KOPT-K1 (cell line): ENCODE measurements around the gene LRRC36.
"Not testable (repeated sequence)": the region's sequence is repeated elsewhere in the genome, so short reads cannot be mapped to it uniquely, and the experiment has no call there.

Experiments
- H3K27ac ChIP-seq: fragments of 200-600 bp; sonication (generic); 2 replicates; pipeline ENCODE4 v1.5.1; 2016; ENCODE audit warnings: antibody characterized with exemption, mild to moderate bottlenecking, low read depth, low read length; ENCODE audit not compliant: poor library complexity, severe bottlenecking
- H3K36me3 ChIP-seq: fragments of 200-600 bp; sonication (generic); 2 replicates; pipeline ENCODE4 v1.5.1; 2017; ENCODE audit warnings: antibody characterized with exemption, mild to moderate bottlenecking, low read length, moderate library complexity; ENCODE audit not compliant: insufficient read depth
- H3K9me3 ChIP-seq: fragments of 200-600 bp; sonication (generic); 2 replicates; pipeline ENCODE4 v1.5.1; 2017; ENCODE audit warnings: antibody characterized with exemption, low read length, mild to moderate bottlenecking; ENCODE audit not compliant: insufficient read depth, poor library complexity, severe bottlenecking

LRRC36 gene

DNA sequence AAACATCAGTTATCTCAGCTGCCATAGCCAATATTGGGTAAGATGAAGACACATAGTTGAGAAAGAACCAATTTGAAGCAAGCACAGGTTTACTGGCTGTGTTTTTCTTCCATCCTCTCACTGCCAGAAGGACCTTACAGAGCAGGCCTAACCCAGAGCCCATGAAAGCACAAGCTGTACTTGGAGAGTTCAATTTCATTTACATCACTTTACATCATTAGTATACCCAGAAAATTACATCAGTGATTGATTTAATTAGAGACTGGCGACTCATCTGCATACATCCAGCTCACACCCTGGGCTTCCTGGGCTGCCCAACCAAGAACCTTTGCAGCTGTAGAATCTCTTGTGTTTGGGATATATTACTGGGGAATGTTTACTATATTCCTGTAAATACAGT is 23.7 kb downstream of the LRRC36 start:
- no peaks in the 10 kb centered on the region for H3K36me3 ChIP-seq
- no peak overlapping the region for H3K27ac ChIP-seq
- H3K9me3 ChIP-seq, result no peaks in the 10 kb centered on the region

GRCh38 chr16:67352463-67352862 is 25.8 kb downstream of the LRRC36 start:
- not testable (repeated sequence) for H3K36me3 ChIP-seq, H3K9me3 ChIP-seq, H3K27ac ChIP-seq

GRCh38 chr16:67356396-67356795 is 29.8 kb downstream of the LRRC36 start:
- no peaks in the 10 kb centered on the region for H3K36me3 ChIP-seq
- no peaks in the 10 kb centered on the region for H3K9me3 ChIP-seq
- no peak overlapping the region for H3K27ac ChIP-seq

GRCh38 chr16:67357561-67357960 is 30.9 kb downstream of the LRRC36 start:
- Histone ChIP-seq H3K36me3 (no peaks in the 10 kb centered on the region), H3K27ac (no peak overlapping the region), H3K9me3 (no peaks in the 10 kb centered on the region)

DNA sequence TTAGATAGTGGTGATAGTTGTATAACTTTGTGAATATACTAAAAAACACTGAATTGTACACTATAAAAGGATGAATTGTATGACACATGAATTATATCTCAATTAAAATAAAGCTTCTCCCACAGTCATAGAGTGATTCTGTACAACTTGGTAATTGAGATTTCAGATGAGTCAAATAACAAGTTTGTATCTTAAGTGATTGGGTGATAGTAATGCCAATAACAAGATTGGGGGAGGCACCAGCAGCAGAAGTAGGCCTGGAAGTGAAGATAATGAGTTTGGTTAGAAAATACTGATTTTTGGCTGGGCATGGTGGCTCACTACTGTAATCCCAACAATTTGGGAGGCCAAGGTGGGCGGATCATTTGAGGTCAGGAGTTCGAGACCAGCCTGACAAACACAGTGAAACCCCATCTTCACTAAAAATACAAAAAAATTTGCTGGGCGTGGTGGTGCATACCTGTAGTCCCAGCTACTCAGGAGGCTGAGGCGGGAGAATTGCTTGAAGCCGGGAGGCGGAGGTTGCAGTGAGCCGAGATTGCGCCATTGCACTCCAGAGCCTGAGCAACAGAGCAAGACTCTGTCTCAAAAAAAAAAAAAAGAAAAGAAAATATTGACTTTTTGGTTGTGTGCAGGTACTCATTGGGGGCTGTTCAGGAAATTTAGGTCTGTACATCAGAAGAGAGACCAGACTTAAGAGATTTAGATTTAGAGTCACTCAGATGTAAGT is 33.1 kb downstream of the LRRC36 start:
- not testable (repeated sequence) for H3K27ac ChIP-seq, H3K36me3 ChIP-seq, H3K9me3 ChIP-seq

DNA sequence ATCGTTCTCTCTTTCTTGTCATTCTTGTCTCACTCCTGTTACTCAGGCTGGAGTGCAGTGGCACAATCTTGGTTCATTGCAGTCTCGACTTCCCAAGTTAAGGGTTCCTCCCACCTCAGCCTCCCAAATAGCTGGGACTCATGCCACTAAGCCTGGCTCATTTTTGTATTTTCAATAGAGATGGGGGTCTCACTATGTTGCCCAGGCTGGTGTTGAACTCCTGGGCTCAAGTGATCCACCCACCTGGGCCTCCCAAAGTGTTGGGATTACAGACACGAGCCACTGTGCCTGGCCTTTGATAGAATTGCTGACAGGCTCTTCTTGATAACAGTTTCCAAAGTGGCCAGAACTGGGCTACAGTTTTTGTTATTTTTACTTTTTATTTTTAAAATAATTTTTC is 34.4 kb downstream of the LRRC36 start:
- H3K36me3 ChIP-seq, result no peaks in the 10 kb centered on the region
- H3K9me3 ChIP-seq, result no peaks in the 10 kb centered on the region
- no peak overlapping the region for H3K27ac ChIP-seq

DNA sequence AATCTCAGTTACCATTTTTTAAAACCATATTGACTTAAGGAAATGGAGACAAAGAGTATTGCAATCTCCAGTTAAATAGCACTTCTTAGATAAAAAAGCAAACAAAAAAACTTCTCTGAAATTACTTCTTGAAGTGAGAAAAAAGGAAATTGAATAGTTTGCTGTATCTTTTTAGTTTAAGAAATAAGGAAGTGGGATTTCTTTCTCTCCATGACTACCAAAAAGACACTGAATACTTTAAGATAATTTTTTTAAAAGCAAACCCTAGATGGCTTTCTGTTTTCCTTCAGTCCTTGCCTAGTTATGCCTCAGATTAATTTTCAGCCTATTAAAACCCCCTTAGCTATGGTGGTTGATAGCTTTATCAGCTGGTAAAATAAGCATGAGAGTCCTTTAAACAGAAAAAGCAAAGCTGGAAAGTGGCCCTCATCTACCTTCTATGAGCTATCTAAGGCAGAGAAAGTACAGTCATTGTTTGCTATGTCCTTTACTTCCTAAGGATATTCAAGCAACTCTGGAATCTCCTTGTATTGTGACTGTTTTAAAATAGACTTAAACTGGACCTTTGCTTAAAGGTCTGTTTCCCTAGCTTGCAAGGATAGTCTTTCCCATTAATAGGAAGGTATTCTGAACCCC is 38.1 kb downstream of the LRRC36 start:
- H3K27ac ChIP-seq, result no peak overlapping the region
- peaks cover 8% of the 10 kb centered on the region for H3K9me3 ChIP-seq

DNA sequence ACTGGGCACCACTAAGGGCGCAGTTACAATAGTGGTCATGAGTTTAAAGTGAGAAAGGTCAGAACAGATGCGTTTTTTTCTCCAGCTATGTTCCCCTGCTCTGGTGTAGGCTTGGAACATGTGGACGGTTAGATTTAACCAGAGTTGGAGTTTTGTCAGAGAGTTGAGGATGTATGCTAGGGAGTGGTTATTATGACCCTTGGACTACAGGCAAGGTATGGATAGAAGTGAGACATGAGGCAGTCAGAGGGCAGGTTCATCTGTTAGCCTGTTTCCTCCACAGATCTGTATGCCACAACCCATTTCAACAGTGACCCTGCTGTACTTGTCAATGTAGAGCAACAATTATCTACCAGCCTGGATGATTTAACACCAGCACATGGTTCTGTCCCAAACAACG is 44.0 kb downstream of the LRRC36 start:
- Histone ChIP-seq H3K9me3 (peaks cover 12% of the 10 kb centered on the region), H3K36me3 (no peaks in the 10 kb centered on the region), H3K27ac (no peak overlapping the region)

More for the DNA sequence above, 38.1 kb downstream of the LRRC36 start:
- H3K36me3 ChIP-seq, result no peaks in the 10 kb centered on the region

DNA sequence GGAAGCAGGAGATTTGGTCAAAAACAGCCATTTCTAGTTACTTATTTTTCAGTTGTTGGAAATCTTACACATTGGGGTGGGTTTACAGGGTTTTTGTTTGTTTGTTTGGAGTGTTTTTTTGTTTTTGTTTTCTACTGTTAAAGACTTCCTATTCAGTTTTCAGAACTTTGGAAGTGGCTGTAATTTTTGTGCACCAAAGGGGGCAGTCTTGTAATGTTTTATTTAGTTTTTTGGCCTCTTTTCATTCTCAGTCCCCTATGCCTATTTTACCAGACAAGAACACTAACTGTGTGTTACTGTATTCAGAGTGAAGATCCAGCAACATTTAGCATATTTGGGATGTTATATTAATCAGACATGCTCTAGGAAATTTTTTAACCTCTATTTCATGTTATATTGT is 46.0 kb downstream of the LRRC36 start:
- Histone ChIP-seq H3K36me3 (no peaks in the 10 kb centered on the region), H3K27ac (no peak overlapping the region), H3K9me3 (peaks cover 12% of the 10 kb centered on the region)

DNA sequence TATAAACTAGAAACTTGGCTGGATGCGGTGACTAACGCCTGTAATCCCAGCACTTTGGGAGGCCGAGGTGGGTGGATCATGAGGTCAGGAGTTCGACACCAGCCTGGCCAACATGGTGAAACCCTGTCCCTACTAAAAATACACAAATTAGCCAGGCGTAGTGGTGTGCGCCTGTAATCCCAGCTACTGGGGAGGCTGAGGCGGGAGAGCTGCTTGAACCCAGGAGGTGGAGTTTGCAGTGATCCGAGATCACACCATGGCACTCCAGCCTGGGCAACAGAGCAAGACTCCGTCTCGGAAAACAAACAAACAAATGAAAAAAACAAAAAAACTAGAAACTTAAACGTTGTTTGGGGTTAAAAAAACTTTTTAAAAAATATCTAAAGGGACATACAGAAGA is 49.4 kb downstream of the LRRC36 start:
- H3K36me3 ChIP-seq, H3K27ac ChIP-seq, H3K9me3 ChIP-seq: not testable (repeated sequence)

GRCh38 chr16:67378642-67379041 is 52.0 kb downstream of the LRRC36 start:
- no peak overlapping the region for H3K27ac ChIP-seq
- no peaks in the 10 kb centered on the region for H3K36me3 ChIP-seq
- no peaks in the 10 kb centered on the region for H3K9me3 ChIP-seq

GRCh38 chr16:67383284-67383683 is 56.7 kb downstream of the LRRC36 start:
- Histone ChIP-seq H3K9me3 (no peaks in the 10 kb centered on the region), H3K27ac (no peak overlapping the region), H3K36me3 (no peaks in the 10 kb centered on the region)

GRCh38 chr16:67384778-67385510 is 58.3 kb downstream of the LRRC36 start:
- Histone ChIP-seq H3K27ac (no peak overlapping the region), H3K36me3 (no peaks in the 10 kb centered on the region), H3K9me3 (no peaks in the 10 kb centered on the region)

GRCh38 chr16:67386861-67387455 is 60.3 kb downstream of the LRRC36 start:
- no peak overlapping the region for H3K27ac ChIP-seq
- no peaks in the 10 kb centered on the region for H3K36me3 ChIP-seq
- no peaks in the 10 kb centered on the region for H3K9me3 ChIP-seq

DNA sequence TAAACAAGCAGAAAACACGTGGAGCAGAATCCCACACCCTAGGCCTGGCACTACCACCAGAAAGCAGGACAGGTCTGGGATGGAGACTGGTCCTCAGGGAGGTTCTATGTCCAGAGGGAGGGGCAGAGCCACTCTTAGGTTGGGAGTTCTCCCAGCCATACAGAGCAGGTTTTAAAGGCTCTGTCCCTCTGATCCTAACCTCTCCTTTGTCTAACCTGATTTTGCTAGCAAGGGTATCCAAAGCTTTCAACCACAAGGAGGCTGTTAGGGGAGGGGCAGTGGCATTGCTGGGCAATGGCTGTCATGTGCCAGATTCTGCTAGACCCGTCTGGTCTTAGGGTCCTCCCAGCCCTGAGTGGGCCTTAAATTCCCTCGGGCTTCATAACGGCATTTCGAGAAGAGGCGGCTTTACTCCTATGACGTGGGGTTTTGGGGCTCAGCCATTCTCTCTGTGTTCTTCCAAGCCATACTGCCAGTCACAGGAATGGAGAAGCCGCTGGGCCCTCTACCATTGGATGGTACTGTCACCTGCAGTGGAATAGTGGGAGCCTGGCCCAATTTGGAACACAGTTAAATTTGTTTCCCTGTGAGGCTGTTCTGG is 61.0 kb downstream of the LRRC36 start:
- Histone ChIP-seq H3K27ac (no peak overlapping the region), H3K36me3 (no peaks in the 10 kb centered on the region), H3K9me3 (no peaks in the 10 kb centered on the region)
